Esophagus squamous epithelium (tissue), 5 donors: Measurements from ENCODE around the gene PLXNA3. TPM values are rescaled to one million over a fixed set of nuclear protein-coding genes. Genes with fewer than 3 reads are reported as not detected.

ENCODE experiments used
- DNase-seq: peaks from one replicate; lab custom pipeline; 2025; lab: John Stamatoyannopoulos, UW
- H3K27ac ChIP-seq, 4 donors: fragments of 200-600 bp; sonication (generic); one replicate each; pipeline ENCODE4 v1.5.1; 2016 to 2019; ENCODE audit warnings: mild to moderate bottlenecking in 1 of 4
- H3K27me3 ChIP-seq, 4 donors: fragments of 200-600 bp; sonication (generic); 1 replicate in 3 of 4; 2 replicates in 1 of 4; pipeline versions ENCODE4 v1.5.1 to v1.6.0; 2017 to 2021; ENCODE audit warnings: antibody characterized with exemption in 1 of 4
- H3K36me3 ChIP-seq, 3 donors: fragments of 200-600 bp; sonication (generic); one replicate each; pipeline ENCODE4 v1.5.1; 2016 to 2019
- H3K4me1 ChIP-seq, 3 donors: fragments of 200-600 bp; sonication (generic); one replicate each; pipeline ENCODE4 v1.5.1; 2017 to 2019
- H3K4me3 ChIP-seq, 4 donors: fragments of 200-600 bp; sonication (generic); 1 replicate in 3 of 4; 2 replicates in 1 of 4; pipeline ENCODE4 v1.5.1; 2016 to 2019; ENCODE audit warnings: mild to moderate bottlenecking in 2 of 4, moderate library complexity in 1 of 4
- H3K9me3 ChIP-seq, 3 donors: fragments of 200-600 bp; sonication (generic); one replicate each; pipeline ENCODE4 v1.5.1; 2016 to 2019
- POLR2A ChIP-seq, 4 donors: fragments of 450-650 bp; IDR thresholded peaks; one replicate each; pipeline ENCODE4 v1.6.1; 2017; ENCODE audit warnings: antibody characterized with exemption in 4 of 4, mild to moderate bottlenecking in 4 of 4, moderate library complexity in 3 of 4
- WGBS, 2 donors: methylation state at CpG; one replicate each; pipeline ENCODE4 v1.1.5; 2018; 5-methylcytosine and 5-hydroxymethylcytosine counted together
- intact Hi-C: fragments of 100-400 bp; cut with DNase I; formaldehyde crosslinking; loops from one replicate; pipeline ENCODE4 v1.15.0; 2022
- total RNA-seq, 4 donors: library from RNA; depleted of rRNA; stranded (reverse); fragments of >200 nt; gene quantifications; one replicate each; pipeline ENCODE4 v1.1.0, GENCODE V29; 2016
- TF ChIP-seq, protein P1 (sequence below), 6 experiments: fragments of 450-650 bp in 4 of 6; fragments of 200-600 bp in 2 of 6; sonication (generic) in 2 of 6; IDR thresholded peaks; one replicate each; pipeline ENCODE4 v1.5.1; 2016 to 2019; ENCODE audit warnings: antibody characterized with exemption in 6 of 6, mild to moderate bottlenecking in 4 of 6, moderate library complexity in 4 of 6
- donor health status: DM: yes; HTN: yes; CAD: no.

The PLXNA3 gene
- total RNA-seq, 4 donors from 2014 or later, result 4.4 to 5.9 (median 5.4) TPM

DNA sequence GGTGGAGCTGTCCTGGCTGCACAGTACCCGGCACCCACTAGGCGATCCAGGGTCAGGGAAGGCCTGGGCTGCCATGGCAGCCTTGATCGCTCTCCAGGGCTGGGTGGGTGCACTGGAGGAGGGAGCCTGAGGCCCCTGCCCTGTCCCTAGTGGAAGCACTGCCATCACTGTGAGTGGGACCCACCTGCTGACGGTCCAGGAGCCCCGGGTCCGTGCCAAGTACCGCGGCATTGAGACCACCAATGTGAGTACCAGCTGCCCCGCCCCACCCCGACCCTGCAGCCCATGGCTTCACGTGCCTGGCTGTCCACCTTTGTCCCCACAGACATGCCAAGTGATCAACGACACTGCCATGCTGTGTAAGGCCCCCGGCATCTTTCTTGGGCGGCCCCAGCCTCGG lies 8.8 kb downstream of the PLXNA3 start:
- no peaks in the 10 kb centered on the region for H3K4me1 ChIP-seq
- TF ChIP-seq POLR2A (IDR thresholded peaks at IDR 0.05), result no peak
- TF ChIP-seq, protein P1, sequence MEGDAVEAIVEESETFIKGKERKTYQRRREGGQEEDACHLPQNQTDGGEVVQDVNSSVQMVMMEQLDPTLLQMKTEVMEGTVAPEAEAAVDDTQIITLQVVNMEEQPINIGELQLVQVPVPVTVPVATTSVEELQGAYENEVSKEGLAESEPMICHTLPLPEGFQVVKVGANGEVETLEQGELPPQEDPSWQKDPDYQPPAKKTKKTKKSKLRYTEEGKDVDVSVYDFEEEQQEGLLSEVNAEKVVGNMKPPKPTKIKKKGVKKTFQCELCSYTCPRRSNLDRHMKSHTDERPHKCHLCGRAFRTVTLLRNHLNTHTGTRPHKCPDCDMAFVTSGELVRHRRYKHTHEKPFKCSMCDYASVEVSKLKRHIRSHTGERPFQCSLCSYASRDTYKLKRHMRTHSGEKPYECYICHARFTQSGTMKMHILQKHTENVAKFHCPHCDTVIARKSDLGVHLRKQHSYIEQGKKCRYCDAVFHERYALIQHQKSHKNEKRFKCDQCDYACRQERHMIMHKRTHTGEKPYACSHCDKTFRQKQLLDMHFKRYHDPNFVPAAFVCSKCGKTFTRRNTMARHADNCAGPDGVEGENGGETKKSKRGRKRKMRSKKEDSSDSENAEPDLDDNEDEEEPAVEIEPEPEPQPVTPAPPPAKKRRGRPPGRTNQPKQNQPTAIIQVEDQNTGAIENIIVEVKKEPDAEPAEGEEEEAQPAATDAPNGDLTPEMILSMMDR (IDR thresholded peaks at IDR 0.05), result no peak
- DNase-seq, result no peak
- no peak overlapping the region for H3K4me3 ChIP-seq
- WGBS, 2 donors, result no CpG with 5 or more reads among the region's 15 CpGs
- H3K36me3 ChIP-seq, result peaks cover 0 to 88% (median 0%) of the 10 kb centered on the region in 3 donors
- H3K27me3 ChIP-seq, result no peaks in the 10 kb centered on the region
- no peaks in the 10 kb centered on the region for H3K9me3 ChIP-seq
- no peak overlapping the region for H3K27ac ChIP-seq
- intact Hi-C loops, result no loop called here

DNA sequence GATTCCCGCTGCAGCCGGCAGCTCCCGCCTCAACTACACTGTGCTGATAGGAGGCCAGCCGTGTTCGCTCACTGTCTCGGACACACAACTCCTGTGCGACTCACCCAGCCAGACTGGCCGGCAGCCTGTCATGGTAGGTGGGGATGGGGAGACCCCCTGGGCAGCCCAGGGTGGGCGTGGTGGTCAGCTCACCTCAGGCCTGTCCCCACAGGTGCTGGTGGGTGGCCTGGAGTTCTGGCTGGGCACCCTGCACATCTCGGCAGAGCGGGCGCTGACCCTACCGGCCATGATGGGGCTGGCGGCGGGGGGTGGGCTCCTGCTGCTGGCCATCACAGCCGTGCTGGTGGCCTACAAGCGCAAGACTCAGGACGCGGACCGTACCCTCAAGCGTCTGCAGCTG lies 9.5 kb downstream of the PLXNA3 start:
- no peak for DNase-seq
- H3K36me3 ChIP-seq, result peaks cover 0 to 88% (median 0%) of the 10 kb centered on the region in 3 donors
- H3K9me3 ChIP-seq, result no peaks in the 10 kb centered on the region
- intact Hi-C loops, result no loop called here
- no peaks in the 10 kb centered on the region for H3K4me1 ChIP-seq
- no peak overlapping the region for H3K27ac ChIP-seq
- no peaks in the 10 kb centered on the region for H3K27me3 ChIP-seq
- 96% methylated on average over 4 of the region's 21 CpGs; no CpG with 5 or more reads in 1 of the 2 donors for WGBS, 2 donors
- TF ChIP-seq POLR2A (IDR thresholded peaks at IDR 0.05), result no peak
- TF ChIP-seq, protein P1 (IDR thresholded peaks at IDR 0.05), result no peak
- no peak overlapping the region for H3K4me3 ChIP-seq

DNA sequence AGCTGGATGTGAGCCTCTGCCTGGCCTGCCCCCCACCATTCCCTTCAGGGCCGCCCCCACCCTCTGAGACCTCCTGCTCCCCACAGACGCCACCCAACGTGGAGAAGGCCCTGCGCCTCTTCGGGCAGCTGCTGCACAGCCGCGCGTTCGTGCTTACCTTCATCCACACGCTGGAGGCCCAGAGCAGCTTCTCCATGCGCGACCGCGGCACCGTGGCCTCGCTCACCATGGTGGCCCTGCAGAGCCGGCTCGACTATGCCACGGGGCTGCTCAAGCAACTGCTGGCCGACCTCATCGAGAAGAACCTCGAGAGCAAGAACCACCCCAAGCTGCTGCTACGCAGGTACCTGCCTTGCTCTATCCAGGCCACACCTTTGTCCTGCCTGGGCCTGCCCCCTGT lies 10.1 kb downstream of the PLXNA3 start:
- intact Hi-C loops, result no loop called here

DNA sequence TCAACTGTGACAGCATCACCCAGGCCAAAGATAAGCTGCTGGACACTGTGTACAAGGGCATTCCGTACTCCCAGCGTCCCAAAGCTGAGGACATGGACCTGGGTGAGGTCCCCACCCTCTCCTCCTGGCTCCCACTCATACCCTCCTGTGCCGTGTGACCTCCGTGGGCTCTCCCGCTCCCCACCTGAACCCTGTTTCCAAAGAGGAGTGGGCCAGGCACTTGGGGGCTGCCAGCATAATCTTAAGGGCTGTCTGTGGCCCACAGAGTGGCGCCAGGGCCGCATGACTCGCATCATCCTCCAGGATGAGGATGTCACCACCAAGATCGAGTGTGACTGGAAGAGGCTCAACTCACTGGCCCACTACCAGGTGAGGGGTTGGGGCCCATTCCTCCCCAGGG lies 11.0 kb downstream of the PLXNA3 start:
- Histone ChIP-seq H3K36me3 (peaks cover 0 to 74% (median 0%) of the 10 kb centered on the region in 3 donors), H3K4me3 (no peak overlapping the region), H3K27ac (no peak overlapping the region), H3K4me1 (no peaks in the 10 kb centered on the region), H3K27me3 (no peaks in the 10 kb centered on the region), H3K9me3 (no peaks in the 10 kb centered on the region)
- intact Hi-C loops, result no loop called here
- TF ChIP-seq POLR2A (IDR thresholded peaks at IDR 0.05), result no peak
- TF ChIP-seq, protein P1 (IDR thresholded peaks at IDR 0.05), result no peak
- 76% methylated on average over 8 of the region's 9 CpGs; no CpG with 5 or more reads in 1 of the 2 donors for WGBS, 2 donors
- DNase-seq, result no peak

More for the DNA sequence above, 10.1 kb downstream of the PLXNA3 start:
- Histone ChIP-seq H3K27ac (no peak overlapping the region), H3K4me3 (no peak overlapping the region), H3K4me1 (no peaks in the 10 kb centered on the region), H3K9me3 (no peaks in the 10 kb centered on the region), H3K27me3 (no peaks in the 10 kb centered on the region), H3K36me3 (peaks cover 0 to 83% (median 0%) of the 10 kb centered on the region in 3 donors)
- no peak for TF ChIP-seq POLR2A (IDR thresholded peaks at IDR 0.05)
- TF ChIP-seq, protein P1 (IDR thresholded peaks at IDR 0.05), result no peak
- WGBS, 2 donors, result 95% methylated on average over 15 of the region's 23 CpGs; no CpG with 5 or more reads in 1 of the 2 donors
- no peak for DNase-seq

DNA sequence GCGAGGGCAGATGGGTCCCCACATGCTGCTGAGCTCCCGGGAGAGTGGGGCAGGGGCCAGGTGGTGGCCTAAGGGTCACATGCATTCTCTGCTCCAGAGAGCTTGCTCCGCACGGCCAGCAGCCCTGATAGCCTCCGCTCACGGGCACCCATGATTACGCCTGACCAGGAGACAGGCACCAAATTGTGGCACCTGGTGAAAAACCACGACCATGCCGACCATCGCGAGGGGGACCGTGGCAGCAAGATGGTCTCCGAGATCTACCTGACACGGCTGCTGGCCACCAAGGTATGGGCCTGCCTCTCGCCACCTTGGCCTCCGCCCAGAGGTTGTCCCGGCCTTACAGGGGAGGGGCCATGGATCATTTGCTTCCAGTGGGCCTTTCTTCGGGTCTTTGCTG lies 11.8 kb downstream of the PLXNA3 start:
- H3K36me3 ChIP-seq, result peaks cover 0 to 67% (median 0%) of the 10 kb centered on the region in 3 donors
- DNase-seq, result no peak
- H3K27ac ChIP-seq, result no peak overlapping the region
- no peak for TF ChIP-seq POLR2A (IDR thresholded peaks at IDR 0.05)
- TF ChIP-seq, protein P1 (IDR thresholded peaks at IDR 0.05), result no peak
- no peak overlapping the region for H3K4me3 ChIP-seq
- no peaks in the 10 kb centered on the region for H3K9me3 ChIP-seq
- intact Hi-C loops, result no loop called here
- WGBS, 2 donors, result 88 to 89% methylated on average over 5 to 7 of the region's 18 CpGs
- no peaks in the 10 kb centered on the region for H3K27me3 ChIP-seq
- no peaks in the 10 kb centered on the region for H3K4me1 ChIP-seq
